Ovary (tissue), 9 donors: Measurements from ENCODE around the gene MYO15B. TPM values are rescaled to one million over a fixed set of nuclear protein-coding genes. Genes with fewer than 3 reads are reported as not detected.

Experiments
- DNase-seq, 5 donors: peaks; one replicate each; pipeline ENCODE4 v3.0.0-alpha.2; 2019 to 2020
- H3K27ac ChIP-seq, 2 donors: fragments of 200-600 bp; one replicate each; pipeline versions ENCODE4 v1.5.1 to v1.8.0; 2019 to 2022
- H3K27me3 ChIP-seq: fragments of 200-600 bp; one replicate; pipeline ENCODE4 v1.8.0; 2022
- H3K36me3 ChIP-seq: fragments of 200-600 bp; sonication (generic); one replicate; pipeline ENCODE4 v1.5.1; 2019
- H3K4me1 ChIP-seq: one replicate; pipeline ENCODE4 v1.8.1; 2013; ENCODE audit warnings: mild to moderate bottlenecking, moderate library complexity; ENCODE audit not compliant: insufficient read depth
- H3K4me3 ChIP-seq: fragments of 200-600 bp; sonication (generic); one replicate; pipeline ENCODE4 v1.5.1; 2017
- H3K9me3 ChIP-seq, 2 donors: fragments of 200-600 bp in 1 of 2; sonication (generic) in 1 of 2; one replicate each; pipeline versions ENCODE4 v1.5.1 to v1.8.1; 2013 to 2019; ENCODE audit warnings: mild to moderate bottlenecking in 1 of 2, moderate library complexity in 1 of 2
- EP300 ChIP-seq: sonication (generic); formaldehyde crosslinking; IDR thresholded peaks from one replicate; pipeline ENCODE4 v1.6.1; 2017; ENCODE audit warnings: antibody characterized with exemption
- POLR2A ChIP-seq: fragments of 450-650 bp; IDR thresholded peaks from one replicate; pipeline ENCODE4 v1.6.1; 2017; ENCODE audit warnings: antibody characterized with exemption, mild to moderate bottlenecking, moderate library complexity
- WGBS, 3 donors: extraction: QIAGEN DNeasy Blood & Tissue Kit in 1 of 3; methylation state at CpG; one replicate each; pipeline versions ENCODE4 v1.1.5 to v1.1.7; 2013 to 2017; 5-methylcytosine and 5-hydroxymethylcytosine counted together
- intact Hi-C, 4 donors: fragments of 100-400 bp; cut with DNase I; formaldehyde crosslinking; loops; one replicate each; pipeline versions ENCODE4 v1.11.0 to v1.15.1; 2022 to 2023
- polyA plus RNA-seq, 2 donors: library from polyadenylated mRNA; stranded (reverse); fragments of 200-250 nt in 1 of 2; fragments of 350-450 nt in 1 of 2; fragmentation: Illumina TruSeq in 1 of 2; extraction: RNeasy Lipid Tissue Mini Kit (QIAGEN cat#74804) in 1 of 2; gene quantifications; one replicate each; pipeline ENCODE4 v1.2.3, GENCODE V29; 2013 to 2014
- total RNA-seq, 7 donors: library from RNA; depleted of rRNA in 2 of 7; stranded (reverse); fragments of >200 nt in 2 of 7; fragmentation: NEBNext Ultra II Directional in 3 of 7; extraction: Animal tissue kit (Norgen Biotek cat#: 25700) in 3 of 7; gene quantifications; one replicate each; pipeline versions ENCODE4 v1.1.0 to v1.2.4, GENCODE V29; 2016 to 2023
- TF ChIP-seq, protein P1 (sequence below), 3 donors: fragments of 450-650 bp in 2 of 3; fragments of 200-600 bp in 1 of 3; IDR thresholded peaks; one replicate each; pipeline versions ENCODE4 v1.5.1 to v1.8.0; 2016 to 2022; ENCODE audit warnings: antibody characterized with exemption in 3 of 3, mild to moderate bottlenecking in 1 of 3
- donor health status: DM: no; HTN: no; CAD: no; lungs with moderate emphysema.
- donor health status: DM: no; HTN: no; CAD: no.
- donor health status: Bipolar disorder and iron deficiency.
- donor health status: DM: yes; HTN: yes; CAD: no.
- donor health status: DM: no; HTN: no; CAD: no.
- donor health status: DM: yes; HTN: yes; CAD: no.

The MYO15B gene
- total and polyA plus RNA-seq, 9 donors = 31.0 to 383 (median 238) TPM

DNA sequence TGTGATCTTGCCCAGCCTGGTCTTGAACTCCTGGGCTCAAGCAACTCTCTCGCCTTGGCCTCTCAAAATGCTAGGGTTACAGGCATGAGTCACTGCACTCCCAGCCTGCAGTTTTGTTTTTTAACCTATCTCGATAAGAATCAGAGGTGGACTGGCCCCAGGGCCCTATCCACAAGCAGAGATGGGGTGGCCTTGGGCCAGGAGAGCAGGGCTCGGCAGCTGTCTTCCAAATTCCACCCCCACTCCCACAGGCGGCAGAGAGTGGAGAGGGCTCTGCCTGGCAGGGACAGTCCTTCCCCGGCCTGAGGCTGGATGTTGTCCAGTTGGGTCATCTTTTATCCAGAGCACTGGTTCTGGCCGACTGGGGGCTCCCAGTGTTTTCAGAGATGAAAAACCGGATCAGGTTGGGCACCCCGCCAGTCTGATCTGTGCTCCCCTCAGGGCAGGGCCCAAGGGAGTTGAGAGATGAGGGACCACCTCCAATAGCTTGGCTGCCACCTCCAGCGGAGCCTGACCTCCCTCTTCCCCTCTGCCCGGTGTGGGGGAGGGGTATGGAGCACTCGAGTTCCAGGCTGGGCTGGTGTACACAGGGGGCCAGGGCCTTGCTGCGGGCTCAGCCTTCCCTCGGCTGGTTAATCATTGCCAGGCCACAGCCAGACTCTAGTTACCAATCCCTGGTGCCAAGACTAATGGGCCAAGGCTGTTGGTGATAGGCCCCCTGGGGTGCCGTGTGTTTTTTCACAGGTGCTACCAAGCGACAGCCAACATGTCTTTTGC is 30.3 kb upstream of the MYO15B start:
- WGBS, 3 donors = 31 to 41% (median 34%) methylated on average over 15 of the region's 15 CpGs
- H3K36me3 ChIP-seq = no peaks in the 10 kb centered on the region
- peak; percentile 31 to 72 (median 66) for DNase-seq
- H3K4me3 ChIP-seq = no peak overlapping the region
- intact Hi-C loops = no loop called here
- no peak for TF ChIP-seq POLR2A
- TF ChIP-seq, protein P1, sequence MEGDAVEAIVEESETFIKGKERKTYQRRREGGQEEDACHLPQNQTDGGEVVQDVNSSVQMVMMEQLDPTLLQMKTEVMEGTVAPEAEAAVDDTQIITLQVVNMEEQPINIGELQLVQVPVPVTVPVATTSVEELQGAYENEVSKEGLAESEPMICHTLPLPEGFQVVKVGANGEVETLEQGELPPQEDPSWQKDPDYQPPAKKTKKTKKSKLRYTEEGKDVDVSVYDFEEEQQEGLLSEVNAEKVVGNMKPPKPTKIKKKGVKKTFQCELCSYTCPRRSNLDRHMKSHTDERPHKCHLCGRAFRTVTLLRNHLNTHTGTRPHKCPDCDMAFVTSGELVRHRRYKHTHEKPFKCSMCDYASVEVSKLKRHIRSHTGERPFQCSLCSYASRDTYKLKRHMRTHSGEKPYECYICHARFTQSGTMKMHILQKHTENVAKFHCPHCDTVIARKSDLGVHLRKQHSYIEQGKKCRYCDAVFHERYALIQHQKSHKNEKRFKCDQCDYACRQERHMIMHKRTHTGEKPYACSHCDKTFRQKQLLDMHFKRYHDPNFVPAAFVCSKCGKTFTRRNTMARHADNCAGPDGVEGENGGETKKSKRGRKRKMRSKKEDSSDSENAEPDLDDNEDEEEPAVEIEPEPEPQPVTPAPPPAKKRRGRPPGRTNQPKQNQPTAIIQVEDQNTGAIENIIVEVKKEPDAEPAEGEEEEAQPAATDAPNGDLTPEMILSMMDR (IDR thresholded peaks at IDR 0.05) = no peak
- no peak for TF ChIP-seq EP300
- H3K27ac ChIP-seq = peak overlapping the region in 1 of 2 donors; percentile 43
- no peaks in the 10 kb centered on the region for H3K27me3 ChIP-seq
- H3K9me3 ChIP-seq = no peaks in the 10 kb centered on the region
- H3K4me1 ChIP-seq = peaks cover 13% of the 10 kb centered on the region

DNA sequence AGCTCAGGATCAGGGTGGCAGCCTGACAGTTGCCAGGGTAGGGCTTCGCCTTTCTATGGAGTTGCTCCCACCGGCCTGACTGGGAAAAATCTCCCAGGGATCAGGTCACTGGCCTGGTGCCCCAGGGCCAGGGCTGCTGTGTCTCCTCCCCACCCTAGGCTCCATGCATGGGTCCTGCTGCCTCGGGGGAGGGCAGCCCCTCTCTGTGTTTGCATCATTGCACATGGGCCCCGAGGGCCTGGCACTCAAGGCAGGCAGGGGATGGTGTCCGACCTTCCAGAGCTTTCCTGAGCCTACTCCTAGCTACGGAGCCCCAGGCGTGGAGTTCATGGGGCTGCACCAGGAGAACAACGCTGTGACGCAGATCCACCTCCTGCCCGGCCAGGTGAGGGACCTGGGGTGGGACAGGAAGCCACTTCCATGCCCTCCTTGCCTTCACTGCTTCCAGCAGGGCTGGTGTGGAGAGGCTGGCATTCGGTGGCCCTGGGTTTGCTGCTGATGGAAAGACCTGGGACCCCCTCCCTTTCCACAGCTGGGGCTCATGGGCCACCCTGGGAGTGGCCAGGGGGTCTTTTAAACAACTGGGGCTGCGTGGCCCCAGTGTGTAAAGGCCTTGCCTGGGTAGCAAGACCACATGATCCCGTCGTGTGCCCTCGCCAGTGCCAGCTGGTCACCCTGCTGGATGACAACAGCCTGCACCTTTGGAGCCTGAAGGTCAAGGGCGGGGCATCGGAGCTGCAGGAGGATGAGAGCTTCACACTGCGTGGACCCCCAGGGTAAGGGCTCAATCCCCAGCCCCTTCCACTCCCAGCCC is 29.5 kb upstream of the MYO15B start:
- no peaks in the 10 kb centered on the region for H3K36me3 ChIP-seq
- H3K27me3 ChIP-seq = no peaks in the 10 kb centered on the region
- H3K9me3 ChIP-seq = no peaks in the 10 kb centered on the region
- TF ChIP-seq EP300 = no peak
- peaks cover 14% of the 10 kb centered on the region for H3K4me1 ChIP-seq
- intact Hi-C loops = no loop called here
- no peak for DNase-seq
- H3K4me3 ChIP-seq = no peak overlapping the region
- H3K27ac ChIP-seq = peak overlapping the region in 1 of 2 donors; percentile 43
- 88 to 91% (median 88%) methylated on average over 18 of the region's 18 CpGs for WGBS, 3 donors

DNA sequence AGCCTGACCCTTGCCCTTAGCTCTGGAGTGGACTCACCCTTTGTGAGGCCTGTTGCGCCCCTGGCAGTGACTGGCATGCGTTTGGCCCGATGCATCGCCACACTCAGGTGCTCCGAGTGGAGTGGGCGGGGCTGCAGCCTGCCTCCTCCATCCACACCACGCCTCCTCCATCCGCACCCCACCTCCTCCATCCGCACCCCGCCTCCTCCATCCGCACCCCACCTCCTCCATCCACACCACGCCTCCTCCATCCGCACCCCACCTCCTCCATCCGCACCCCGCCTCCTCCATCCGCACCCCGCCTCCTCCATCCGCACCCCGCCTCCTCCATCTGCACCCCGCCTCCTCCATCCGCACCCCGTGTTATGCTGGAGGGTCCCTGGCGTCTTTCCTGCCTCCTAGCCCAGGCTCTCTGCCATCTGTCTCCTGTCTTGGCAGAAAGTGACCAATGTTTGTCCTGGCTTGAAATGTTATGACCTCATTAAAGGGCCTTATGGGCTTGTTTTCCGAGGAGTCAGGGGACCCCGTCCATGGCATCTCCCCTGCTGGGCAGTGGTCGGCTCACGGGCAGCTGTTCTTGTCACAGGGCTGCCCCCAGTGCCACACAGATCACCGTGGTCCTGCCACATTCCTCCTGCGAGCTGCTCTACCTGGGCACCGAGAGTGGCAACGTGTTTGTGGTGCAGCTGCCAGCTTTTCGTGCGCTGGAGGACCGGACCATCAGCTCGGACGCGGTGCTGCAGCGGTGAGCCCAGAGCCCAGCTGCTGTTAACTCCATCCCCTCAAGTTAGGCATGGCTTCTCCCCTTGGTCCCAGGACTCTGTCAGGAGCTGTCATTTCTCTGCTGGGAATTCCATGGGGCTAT is 28.7 kb upstream of the MYO15B start:
- no peak overlapping the region for H3K27ac ChIP-seq
- no peak for DNase-seq
- WGBS, 3 donors = 71 to 89% (median 84%) methylated on average over 33 to 37 of the region's 38 CpGs

DNA sequence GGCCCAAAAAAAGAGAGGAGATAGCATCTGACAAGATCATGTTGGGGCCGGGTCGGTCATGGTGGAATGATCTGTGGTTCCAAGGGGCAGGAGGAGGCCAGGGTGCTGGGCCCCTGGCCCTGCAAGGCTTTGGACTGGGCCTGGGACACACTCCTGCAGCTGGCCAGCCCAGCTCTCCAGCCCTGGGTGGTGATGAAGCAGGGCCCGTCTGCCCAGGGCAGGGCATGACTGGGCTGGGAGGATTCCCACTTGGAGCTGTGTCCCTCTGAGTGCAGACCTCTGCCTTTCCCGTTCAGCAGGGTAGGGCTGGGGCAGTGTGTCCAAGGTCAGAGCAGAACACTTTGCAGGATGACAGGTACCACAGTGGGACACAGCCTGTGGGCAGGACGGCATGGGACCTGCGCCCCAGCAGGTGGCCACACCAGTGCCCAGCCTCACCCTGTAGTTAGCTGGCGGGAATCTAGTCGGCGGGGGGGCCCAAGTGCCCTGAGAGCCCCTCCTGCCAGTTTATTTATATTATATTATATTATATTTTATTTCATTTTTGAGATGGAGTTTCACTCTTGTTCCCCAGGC is 27.6 kb upstream of the MYO15B start:
- Histone ChIP-seq H3K9me3 (no peaks in the 10 kb centered on the region), H3K4me1 (peaks cover 14% of the 10 kb centered on the region), H3K27me3 (no peaks in the 10 kb centered on the region), H3K27ac (no peak overlapping the region), H3K4me3 (no peak overlapping the region), H3K36me3 (no peaks in the 10 kb centered on the region)
- 77 to 85% (median 80%) methylated on average over 9 of the region's 9 CpGs for WGBS, 3 donors
- intact Hi-C loops = no loop called here
- DNase-seq = no peak
- TF ChIP-seq POLR2A (no peak), EP300 (no peak)
- TF ChIP-seq, protein P1 (IDR thresholded peaks at IDR 0.05) = no peak

More for the DNA sequence above, 28.7 kb upstream of the MYO15B start:
- peaks cover 14% of the 10 kb centered on the region for H3K4me1 ChIP-seq
- H3K4me3 ChIP-seq = no peak overlapping the region
- no peaks in the 10 kb centered on the region for H3K9me3 ChIP-seq
- no peaks in the 10 kb centered on the region for H3K36me3 ChIP-seq
- no peaks in the 10 kb centered on the region for H3K27me3 ChIP-seq
- intact Hi-C loops = no loop called here
- no peak for TF ChIP-seq POLR2A
